ENCODE data around the gene TBL1X.

TBL1X gene

GRCh38 chrX:9495496-9495895 is 30.6 kb downstream of the TBL1X start:
- no peak for DNase-seq (ENCODE audit: low read depth, low spot score)

GRCh38 chrX:9498236-9498635 is 33.4 kb downstream of the TBL1X start:
- DNase-seq (ENCODE audit: low read depth, low spot score): peak; percentile 75

- DNase-seq (ENCODE audit: low read depth, low spot score): no peak
These were observed 35.7 kb downstream of the TBL1X start for GRCh38 chrX:9500584-9500983.

GRCh38 chrX:9501362-9501761 is 36.5 kb downstream of the TBL1X start:
- no peak for DNase-seq (ENCODE audit: low read depth, low spot score)

GRCh38 chrX:9503261-9503660 is 38.4 kb downstream of the TBL1X start:
- no peak for DNase-seq (ENCODE audit: low read depth, low spot score)

- DNase-seq (ENCODE audit: low read depth, low spot score): no peak
These were observed 45.5 kb downstream of the TBL1X start for GRCh38 chrX:9510366-9510765.

- DNase-seq (ENCODE audit: low read depth, low spot score): no peak
These were observed 46.1 kb downstream of the TBL1X start for GRCh38 chrX:9510980-9511379.

GRCh38 chrX:9515489-9515888 is 50.6 kb downstream of the TBL1X start:
- no peak for DNase-seq (ENCODE audit: low read depth, low spot score)

GRCh38 chrX:9515973-9516538 is 51.2 kb downstream of the TBL1X start:
- DNase-seq (ENCODE audit: low read depth, low spot score): no peak

GRCh38 chrX:9516635-9517034 is 51.8 kb downstream of the TBL1X start:
- DNase-seq (ENCODE audit: low read depth, low spot score): no peak

- DNase-seq (ENCODE audit: low read depth, low spot score): no peak
These were observed 53.2 kb downstream of the TBL1X start for GRCh38 chrX:9518051-9518450.

GRCh38 chrX:9518889-9519288 is 54.0 kb downstream of the TBL1X start:
- DNase-seq (ENCODE audit: low read depth, low spot score): no peak

- peak; percentile 52 for DNase-seq (ENCODE audit: low read depth, low spot score)
These were observed 54.8 kb downstream of the TBL1X start for GRCh38 chrX:9519546-9520216.

GRCh38 chrX:9520217-9520590 is 55.3 kb downstream of the TBL1X start:
- peak; percentile 76 for DNase-seq (ENCODE audit: low read depth, low spot score)

GRCh38 chrX:9522378-9523155 is 57.7 kb downstream of the TBL1X start:
- DNase-seq (ENCODE audit: low read depth, low spot score): no peak

GRCh38 chrX:9525511-9526248 is 60.8 kb downstream of the TBL1X start:
- peak; percentile 45 for DNase-seq (ENCODE audit: low read depth, low spot score)

GRCh38 chrX:9526965-9527364 is 62.1 kb downstream of the TBL1X start:
- DNase-seq (ENCODE audit: low read depth, low spot score): no peak

GRCh38 chrX:9528498-9528897 is 63.6 kb downstream of the TBL1X start:
- no peak for DNase-seq (ENCODE audit: low read depth, low spot score)

- no peak for DNase-seq (ENCODE audit: low read depth, low spot score)
These were observed 64.4 kb downstream of the TBL1X start for GRCh38 chrX:9529223-9529622.

GRCh38 chrX:9530848-9531274 is 66.0 kb downstream of the TBL1X start:
- DNase-seq (ENCODE audit: low read depth, low spot score): peak; percentile 92

- no peak for DNase-seq (ENCODE audit: low read depth, low spot score)
These were observed 67.5 kb downstream of the TBL1X start for GRCh38 chrX:9532349-9532748.

GRCh38 chrX:9533611-9534010 is 68.8 kb downstream of the TBL1X start:
- DNase-seq (ENCODE audit: low read depth, low spot score): no peak
